ENCODE measurements around the gene PADI2.

Gene PADI2

DNA sequence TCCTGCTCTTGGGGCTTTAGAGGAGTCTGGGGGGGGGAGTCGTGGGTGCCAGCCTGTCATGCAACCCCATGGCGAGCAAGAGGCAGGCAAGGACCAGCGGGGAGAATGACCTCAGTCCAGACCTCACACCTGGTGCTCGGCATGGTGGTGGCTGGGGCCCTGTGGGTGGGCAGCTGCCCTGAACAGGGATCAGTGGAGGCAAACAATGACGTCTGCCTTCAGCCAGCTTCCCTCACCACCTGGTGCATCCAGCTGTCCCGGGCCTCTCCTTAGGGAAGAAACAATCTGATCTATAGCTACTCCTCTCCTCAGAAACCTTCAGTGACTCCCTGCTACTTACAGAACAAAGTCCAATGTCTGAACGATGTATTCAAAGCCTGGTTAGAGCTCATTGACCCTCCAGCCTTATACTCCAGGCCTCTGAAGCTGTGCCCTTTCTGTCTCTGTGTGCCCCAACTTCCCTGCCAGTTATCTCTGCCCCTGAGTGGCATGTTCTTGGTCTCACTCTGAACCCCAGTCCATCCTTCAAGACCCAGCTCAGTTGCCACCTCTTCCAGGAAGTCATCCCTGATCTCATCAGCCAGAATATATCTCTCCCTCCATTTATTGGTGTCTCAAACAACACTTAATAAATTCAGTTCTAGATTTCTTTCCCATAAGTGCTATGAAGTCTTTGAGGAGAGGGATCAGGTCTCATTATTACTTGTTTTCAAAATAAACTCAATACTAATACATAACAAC, 6.6 kb downstream of the PADI2 start:
- no peak for DNase-seq

DNA sequence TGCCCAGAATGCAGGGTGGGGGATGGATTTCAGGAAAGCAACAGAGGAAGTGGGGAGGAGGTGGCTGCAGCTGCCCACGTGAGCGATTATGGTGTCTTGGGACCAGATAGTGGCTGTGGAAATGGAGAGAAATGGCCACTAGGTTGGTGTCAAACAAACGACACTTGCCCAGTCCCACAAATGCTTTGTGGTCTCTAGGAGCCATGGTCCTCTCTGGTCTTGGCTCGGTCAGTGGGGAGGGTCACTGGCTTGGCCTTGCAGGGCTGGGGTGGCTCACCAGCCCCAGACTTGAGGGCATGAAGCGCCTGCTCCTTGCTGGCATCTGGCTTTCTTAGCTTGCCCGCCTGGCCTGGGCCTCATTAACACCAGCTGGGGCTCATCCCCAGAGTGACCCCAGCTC, 7.2 kb downstream of the PADI2 start:
- no peak for DNase-seq

DNA sequence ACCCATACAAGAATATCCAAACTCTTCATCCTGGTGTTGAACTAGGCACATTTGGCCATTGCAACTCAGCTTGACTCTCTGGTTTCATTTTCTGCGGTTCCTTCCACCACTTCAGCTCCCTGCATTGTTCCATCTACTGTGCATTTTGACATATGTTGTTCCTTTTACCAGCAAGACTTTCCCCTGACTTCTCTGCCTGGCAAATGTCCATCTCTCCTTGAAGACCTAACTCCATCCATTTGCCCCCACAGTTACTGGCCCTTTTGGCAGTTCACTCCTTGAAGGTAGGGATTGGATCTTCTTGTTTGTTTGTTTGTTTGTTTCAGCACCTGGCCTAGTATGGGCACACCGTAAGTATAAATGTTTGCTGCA, 8.7 kb downstream of the PADI2 start:
- no peak for DNase-seq

DNA sequence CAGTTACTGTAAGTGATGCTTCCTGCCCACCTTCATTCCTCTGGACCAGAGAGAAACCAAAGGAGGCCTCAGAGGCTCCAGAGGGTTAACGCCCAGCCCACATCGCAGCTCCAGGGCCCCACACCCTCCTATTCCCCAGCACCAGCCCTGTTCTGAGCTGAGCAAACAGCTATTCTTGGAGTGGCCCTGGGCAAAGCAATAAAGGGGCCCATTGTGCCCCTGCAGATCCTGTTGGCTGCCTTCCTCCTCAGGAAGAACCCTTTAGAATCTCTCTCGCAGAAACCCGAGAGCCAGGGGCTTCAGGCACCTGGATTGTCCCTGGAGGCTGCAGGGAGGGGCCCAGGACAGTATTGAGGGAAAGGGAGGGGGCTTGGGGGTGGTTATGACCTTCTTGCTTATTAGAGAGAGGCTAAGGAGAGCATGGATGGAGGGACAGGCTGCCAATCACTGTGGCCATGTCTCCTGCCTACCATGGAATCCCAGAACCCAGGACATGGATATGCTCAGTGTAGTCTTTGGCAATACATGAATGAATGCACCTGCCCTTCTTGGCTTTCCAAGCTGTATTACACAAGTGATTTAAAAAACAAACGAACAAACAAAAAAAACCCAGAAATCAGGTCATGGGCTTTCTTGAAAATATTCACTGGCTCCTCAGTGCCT, 9.2 kb downstream of the PADI2 start:
- DNase-seq, result no peak

DNA sequence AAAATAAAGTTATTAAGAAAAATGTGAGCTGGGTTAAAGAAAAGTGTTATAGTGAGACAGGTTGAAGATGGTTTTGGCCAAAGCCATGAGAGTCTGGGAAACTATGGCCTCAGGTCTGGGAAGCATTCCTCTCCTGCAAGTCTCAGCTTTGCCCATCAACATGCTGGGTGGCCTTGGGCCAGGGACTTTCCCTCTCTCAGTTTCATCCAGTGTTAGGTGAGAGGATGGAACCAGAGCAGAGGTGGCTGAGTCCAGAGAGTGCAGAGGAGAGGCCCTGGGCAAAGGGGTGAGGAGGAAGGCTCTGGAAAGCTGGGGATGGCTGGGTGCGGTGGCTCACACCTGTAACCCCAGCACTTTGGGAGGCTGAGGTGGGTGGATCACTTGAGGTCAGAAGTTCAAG, 10.5 kb downstream of the PADI2 start:
- no peak for DNase-seq

DNA sequence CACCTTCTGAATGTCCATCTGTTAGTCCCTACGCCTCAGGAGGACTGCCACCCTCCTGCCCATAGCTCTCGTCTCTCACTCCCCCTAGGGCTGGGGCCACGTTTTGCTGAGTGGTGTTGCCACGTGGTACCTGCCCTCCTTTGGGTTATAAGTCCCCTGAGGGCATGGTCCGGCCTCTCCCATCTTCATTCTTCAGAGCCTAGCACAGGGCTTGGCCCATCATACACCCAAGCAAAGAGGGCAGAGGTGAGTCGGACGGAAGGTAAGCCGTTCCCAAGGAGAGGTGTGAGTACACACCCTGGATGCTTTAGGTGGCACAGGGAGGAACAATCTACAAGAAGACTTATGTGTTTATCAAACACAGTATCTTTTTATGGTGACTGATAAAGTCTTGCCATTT, 10.9 kb downstream of the PADI2 start:
- DNase-seq, result no peak

DNA sequence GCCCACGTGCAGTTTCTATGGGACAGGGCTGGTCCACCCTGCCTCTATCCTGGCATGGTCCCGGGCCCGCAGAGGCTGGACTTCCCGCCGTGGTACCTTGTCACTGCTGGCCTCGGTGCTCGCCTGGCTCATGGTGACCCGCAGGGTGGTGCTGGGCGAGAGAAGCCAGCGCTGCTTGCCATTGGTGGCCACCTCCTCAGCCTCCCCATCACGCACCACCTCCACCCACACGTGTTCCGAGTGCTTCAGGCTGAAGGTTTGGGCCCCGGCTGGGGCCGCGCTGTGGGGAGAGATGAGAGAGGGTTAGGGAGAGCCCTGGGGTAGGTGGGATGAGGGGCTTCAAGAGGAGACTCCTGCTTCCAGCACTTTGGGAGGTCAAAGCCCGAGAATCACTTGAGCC, 14.5 kb downstream of the PADI2 start:
- no peak for DNase-seq

DNA sequence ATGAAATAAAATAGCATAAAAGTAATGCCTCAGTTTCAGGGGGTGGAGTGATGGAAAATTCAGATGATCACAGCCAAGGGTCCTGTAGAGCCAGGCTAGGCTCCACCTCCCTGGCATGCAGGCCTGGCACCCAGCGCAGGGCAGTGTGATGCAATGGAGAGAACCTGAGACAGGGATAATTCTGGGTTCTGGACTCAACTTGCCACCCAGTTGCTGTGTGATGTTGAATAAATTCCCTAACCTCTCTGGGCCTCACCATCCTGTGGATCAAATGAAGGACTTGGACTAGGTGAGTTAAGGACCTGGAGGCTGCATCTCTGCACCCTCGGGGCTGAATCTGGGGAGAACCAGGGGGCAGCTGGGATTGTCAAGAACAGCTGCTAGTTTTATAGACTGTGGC, 17.0 kb downstream of the PADI2 start:
- no peak for DNase-seq

DNA sequence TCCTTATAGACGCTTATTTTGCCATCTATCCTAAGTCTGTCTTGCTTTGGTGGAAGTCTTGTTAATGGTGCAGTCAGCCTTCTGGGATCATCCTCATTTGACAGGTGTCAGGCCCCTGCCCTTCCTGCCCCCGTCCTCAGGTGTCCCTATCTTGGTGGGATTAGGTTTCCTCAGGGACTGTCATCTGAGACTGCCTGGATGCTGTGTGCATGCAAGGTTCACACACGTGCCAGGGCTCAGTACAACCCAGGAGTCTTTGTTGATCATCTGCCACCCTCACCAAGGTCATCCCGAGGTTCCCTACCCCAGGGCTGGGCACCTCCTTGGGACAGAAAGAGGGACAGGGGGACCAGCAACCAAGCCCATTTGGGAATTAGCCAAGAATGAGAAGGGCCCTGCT, 18.0 kb downstream of the PADI2 start:
- DNase-seq, result no peak

DNA sequence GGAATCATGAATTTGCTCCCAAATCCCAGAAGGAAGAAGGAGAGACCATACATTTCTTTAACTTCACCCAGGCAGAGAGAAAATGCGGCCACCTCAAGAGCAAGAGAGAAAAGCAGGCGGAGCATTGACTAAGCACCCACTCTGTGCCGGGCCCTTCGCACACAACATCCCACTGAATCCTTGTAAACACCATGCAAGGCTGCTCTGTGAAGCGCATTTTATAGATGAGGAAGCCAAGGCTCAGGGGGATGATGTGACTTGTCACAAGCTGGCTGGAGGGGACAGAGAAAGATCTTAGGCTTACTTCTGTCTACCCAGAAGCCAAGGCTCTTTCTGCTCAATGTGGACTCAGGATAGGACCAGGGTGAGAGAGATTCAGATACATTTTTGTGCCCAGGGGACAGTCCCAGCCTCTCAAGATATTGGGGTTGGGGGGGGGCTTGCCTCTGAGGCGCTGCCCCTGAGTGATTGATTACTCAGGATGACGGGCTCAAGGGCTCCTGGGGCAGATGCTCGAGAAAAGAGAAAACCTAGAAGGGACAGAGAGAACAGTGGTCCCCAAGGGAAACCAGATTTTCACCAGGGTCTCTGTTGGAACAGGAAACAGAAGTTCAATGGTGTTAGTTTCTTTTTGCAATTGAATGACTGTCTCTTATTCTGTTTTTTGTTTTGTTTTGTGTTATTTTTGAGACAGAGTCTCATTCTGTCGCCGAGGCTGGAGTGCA, 19.5 kb downstream of the PADI2 start:
- no peak for DNase-seq

DNA sequence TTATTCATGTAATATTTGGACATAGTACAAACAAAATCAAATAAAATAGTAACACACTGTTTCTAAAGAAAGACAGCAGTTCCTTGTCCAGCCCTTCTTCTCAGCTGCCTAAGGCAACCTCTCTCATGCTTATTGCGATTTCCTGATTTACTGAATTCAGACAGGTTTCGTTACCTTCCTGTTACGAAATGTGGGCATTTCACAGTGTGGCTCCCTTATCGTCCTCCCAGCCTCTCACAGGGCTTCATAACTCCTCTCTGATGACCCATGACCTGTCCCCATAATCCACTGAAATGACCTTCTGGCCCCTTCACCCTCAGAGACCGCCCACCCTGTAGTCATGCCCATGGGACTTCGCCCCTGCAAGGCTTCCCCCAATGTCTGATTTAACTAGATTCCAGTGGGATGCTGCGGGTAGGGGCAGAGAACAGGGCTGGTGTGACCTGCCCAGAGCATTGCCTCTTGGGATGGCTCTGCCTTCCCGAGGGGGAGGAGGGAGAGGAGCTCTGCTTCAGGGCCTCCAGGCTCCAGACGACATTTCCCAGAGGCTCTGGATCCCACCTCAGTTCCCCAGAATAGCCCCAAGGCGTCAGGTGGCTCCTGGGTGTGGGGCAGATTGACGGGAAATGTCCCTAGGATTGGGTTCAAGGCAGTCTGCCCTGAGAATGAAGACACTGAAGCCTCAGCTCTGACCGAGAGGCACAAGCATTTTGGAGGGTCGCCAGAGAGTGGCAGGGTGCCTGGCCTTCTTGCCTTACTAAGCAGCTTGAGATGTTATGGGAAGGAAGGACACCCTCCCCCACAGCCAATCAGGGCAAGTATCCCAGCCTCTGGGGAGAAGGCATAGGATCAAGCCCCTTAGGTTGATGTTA, 20.6 kb downstream of the PADI2 start:
- peak; percentile 71 for DNase-seq

DNA sequence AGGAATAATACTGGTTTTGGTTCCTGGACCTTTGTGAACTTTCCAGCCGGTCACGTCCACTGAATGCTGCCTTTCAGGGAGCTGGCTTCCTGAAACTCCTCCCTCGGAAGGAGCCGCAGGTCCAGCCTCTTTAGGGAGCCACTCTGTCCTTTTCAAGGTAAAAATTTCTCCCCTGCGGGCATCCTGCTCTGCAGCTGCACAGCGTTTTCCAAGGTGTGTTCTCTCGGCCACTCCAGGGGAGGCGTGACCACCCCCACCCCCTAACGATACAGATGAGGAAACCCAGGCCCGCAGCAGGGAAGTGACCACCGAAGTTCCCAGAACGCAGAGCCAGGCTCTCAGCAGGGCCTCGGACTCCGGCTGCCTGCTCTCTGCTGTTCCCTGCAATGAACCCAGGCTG, 21.5 kb downstream of the PADI2 start:
- no peak for DNase-seq

DNA sequence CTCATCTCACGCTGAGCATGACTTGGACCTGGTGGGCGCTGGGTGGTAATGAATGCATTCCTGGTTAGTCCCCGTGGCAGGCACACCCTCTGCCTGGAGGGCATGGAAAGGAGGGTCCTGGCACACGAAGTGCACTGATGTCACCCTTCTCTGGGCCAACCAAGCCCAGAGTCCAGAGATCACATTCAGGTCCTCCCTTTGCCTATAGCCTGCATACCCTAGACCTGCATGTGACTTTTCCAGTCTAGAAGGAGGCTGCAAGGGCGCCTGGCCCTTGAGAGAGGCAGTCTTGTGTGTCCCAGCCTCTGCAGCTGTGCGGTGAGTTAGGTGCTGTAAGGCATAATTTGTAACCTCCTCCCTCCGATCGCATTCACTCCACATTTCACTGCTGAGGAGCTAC, 22.1 kb downstream of the PADI2 start:
- no peak for DNase-seq

DNA sequence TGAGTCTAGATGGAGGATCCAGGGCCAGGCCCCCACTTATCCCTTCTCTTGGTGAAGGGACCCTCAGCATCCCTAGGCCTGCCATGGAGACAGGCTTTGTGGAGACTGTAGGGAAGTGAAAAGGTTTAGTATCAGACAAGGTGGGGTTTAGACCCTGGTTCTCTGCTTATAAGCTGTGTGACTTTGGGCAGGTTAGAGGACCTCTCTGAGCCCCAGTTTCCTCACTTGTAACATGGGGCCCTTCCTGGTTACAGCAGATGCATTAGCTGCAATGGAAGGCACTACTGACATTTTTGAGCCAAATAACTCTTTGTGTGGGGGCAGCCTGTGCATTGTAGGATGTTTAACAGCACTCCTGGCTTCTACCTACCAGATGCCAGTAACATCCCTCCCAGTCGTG, 22.7 kb downstream of the PADI2 start:
- DNase-seq, result no peak

DNA sequence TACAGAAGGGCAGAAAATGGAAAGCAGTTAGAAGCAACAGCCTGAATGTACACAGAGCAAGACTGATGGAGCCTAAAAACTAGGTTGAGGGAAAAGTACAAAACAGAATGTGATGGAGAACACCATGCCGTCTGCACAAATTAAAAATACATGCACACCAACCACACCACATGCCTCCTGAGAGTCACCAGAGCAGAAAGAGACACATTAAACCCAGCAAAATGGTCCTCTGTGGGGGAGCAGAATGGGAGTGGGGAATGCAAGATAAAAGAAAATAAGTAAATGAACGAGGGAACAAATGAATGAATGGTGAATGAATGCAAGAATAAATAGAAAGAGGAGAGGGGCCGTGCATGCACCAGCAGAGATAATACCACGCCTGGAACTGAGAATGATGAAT, 24.1 kb downstream of the PADI2 start:
- no peak for DNase-seq

DNA sequence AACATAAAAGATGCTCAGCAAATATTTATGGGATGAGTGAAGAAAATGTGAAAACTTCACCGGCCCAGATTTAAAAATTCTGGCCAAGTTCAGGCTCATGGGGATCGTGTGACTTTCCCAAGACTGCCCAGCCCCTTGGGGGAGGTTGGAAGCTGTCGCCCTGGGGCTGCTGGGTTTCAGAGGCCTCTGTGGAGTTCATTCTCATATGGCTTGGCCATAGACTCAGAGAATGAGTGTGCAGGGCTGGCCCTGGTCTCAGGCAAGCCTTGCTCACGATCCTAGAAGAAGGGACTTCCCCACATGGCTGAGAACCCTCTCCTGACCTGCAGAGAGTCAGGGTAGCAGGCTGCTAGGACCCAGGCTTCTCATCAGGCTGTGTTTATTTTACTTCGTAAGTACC, 24.6 kb downstream of the PADI2 start:
- DNase-seq, result no peak

DNA sequence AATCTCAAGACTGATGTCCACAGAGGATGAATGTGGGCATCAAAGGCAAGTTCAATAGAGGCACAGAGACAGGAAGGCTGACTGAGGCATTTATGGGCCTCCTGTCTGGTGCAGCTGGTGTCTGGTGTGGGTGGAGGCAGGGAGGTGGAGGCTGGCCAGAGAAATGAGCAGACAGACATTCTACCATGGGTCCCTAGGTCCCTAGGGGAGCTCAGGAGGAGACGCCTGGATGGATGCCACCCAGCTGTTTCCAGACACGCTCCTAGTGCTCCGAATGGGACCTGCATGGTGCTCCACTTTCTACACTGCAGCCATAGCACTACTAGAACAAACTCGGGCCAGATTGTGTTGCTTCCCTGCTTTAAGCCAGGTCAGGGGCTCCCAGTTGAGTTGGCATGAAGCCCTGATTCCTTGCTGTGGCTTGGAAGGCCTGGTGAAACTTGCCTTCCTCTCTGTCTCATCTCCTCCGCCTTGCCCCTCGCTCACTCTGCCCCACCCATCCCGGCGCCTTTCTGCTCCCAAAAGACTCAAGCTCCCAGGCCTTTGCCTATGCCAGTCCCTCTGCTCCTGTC, 25.3 kb downstream of the PADI2 start:
- DNase-seq, result no peak

DNA sequence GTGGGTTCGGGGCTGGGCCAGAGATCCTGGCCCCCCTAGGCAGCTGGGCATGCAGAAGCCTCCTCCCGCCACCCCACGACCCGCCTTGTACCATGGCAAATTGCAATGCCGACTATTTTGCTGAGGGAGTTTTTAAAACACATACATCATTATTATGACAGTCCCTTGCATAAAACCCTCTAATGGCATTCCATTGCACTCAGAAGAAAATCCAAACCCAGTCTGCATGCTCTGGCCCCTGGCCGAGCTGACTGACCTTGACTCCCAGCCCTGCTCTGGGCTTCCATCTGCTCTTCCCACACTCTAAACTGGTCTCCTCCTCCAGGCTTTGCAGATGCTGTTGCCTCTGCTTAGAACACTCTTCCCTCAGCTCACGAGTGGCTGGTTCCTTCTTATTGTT, 28.0 kb downstream of the PADI2 start:
- DNase-seq, result no peak

DNA sequence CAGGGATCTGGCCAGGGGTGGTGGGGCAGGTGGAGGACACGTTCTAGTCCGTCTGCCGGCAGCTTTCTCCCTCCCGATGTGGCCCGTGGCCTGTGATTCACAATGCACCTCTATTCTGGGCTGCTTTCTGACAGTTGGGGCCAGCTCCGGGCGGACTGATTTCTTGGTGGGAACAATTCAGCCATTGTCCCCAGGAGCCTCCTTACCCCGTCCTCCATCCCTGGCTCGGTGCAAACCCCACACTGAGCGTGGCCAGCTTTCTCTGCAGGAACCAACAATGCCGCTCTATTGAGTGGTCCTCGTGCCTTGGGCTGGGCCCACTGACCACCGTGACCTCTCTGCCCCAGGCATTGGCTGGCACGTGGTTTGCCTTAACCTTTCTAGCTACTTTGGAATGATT, 29.7 kb downstream of the PADI2 start:
- no peak for DNase-seq

DNA sequence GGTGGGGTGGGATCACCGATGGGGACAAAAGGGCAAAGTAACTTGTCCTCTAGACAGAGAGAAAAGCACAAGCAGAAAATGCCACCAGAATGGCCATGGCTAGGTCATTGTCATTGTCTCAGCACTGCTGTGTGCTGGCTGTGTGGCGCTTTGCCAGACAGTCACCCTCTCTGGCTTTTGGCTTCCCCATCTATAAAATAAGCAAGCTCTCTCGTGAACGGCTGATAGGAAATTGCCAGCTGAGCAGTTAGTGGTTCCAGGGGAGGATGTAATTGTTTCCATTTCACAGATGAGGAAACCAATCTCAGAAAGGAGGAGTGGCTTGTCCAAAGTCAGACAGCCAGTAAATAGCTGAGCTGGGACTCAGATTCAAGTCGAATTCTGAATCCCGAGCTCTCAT, 32.5 kb downstream of the PADI2 start:
- DNase-seq, result no peak

DNA sequence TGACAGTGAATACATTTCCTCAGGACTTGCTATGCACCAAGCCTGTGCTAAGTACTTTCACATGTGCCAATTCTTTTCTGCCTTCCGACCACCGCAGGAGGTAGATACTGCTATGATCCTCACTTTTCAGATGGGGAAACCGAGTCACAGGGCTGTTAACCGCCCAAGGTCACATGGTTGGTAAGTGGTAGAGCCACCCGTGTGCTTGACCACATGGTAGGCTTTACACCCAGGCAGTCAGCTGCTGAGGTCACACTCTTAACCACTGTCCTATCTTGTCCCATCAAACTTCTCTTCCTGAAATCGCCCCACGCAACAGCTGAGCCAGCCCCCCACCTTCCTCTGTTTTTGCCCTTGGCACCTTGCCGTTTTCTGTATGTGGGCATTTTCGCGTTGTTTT, 34.5 kb downstream of the PADI2 start:
- no peak for DNase-seq

DNA sequence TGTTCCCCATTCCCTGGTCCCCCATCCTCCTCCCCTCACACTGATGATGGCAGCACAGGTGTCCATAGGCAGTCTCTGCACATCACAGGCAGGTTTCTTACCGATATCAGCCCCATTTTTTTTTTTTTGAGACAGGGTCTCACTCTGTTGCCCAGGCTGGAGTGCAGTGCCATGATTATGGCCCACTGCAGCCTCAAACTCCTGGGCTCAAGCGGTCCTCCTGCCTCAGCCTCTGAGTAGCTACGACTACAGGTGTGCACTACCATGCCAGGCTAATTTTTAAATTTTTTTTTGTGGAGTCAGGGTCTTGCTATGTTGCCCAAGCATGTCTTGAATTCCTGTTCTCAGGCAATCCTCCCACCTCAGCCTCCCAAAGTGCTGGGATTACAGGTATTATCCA, 36.5 kb downstream of the PADI2 start:
- DNase-seq, result no peak

DNA sequence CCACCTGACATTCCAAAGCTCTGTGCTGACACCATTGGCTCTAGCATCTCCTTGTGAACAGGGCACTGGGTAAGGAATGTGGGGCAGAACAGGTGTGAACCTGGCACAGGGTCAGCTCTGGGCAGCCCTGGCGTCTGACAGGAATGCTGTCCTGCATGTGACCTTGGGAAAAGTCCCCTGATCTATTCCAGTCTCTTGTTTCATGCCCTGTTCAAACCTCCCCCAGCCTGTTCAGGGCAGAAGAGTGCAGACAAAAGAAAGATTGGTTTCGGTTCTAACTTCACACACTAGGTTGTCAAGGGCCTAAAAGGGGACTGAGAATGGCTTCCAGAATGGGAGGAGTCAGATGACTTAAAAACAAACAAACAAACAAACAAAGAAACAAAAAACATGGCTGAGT, 37.8 kb downstream of the PADI2 start:
- no peak for DNase-seq

Data from fibroblast of skin of scalp (primary cell).